Fibroblast of lung (primary cell): Measurements from ENCODE around the gene VWF. TPM values are rescaled to one million over a fixed set of nuclear protein-coding genes. Genes with fewer than 3 reads are reported as not detected.
"Not testable (repeated sequence)": the region's sequence is repeated elsewhere in the genome, so short reads cannot be mapped to it uniquely, and the experiment has no call there.

ENCODE experiments used
- DNase-seq, 2 donors: peaks; one replicate each; pipeline versions ENCODE4 v3.0.0 to v3.0.0-alpha.2; 2010; ENCODE audit warnings: low read depth in 2 of 2
- H2AFZ ChIP-seq: 2 replicates; pipeline ENCODE4 v1.5.1; 2012; ENCODE audit warnings: low read length, control low read depth, inconsistent platforms
- H3K27ac ChIP-seq: 2 replicates; pipeline ENCODE4 v1.5.1; 2011; ENCODE audit warnings: low read length, control low read depth; ENCODE audit not compliant: insufficient read depth
- H3K27me3 ChIP-seq: 2 replicates; pipeline ENCODE4 v1.5.1; 2011; ENCODE audit warnings: mild to moderate bottlenecking, low read length; ENCODE audit not compliant: control insufficient read depth, insufficient read depth
- H3K36me3 ChIP-seq: 2 replicates; pipeline ENCODE4 v1.5.1; 2011; ENCODE audit warnings: low read length; ENCODE audit not compliant: control insufficient read depth, insufficient read depth
- H3K4me1 ChIP-seq: 2 replicates; pipeline ENCODE4 v1.5.1; 2011; ENCODE audit warnings: low read length; ENCODE audit not compliant: control insufficient read depth, insufficient read depth; ENCODE audit errors: extremely low read depth
- H3K4me2 ChIP-seq: 2 replicates; pipeline ENCODE4 v1.5.1; 2011; ENCODE audit warnings: low read length, control low read depth; ENCODE audit not compliant: insufficient read depth; ENCODE audit errors: extremely low read depth
- H3K4me3 ChIP-seq, 4 experiments: fragments of 200-600 bp in 1 of 4; sonication (generic) in 1 of 4; replicated peaks in 1 of 4; 2 replicates each; pipeline ENCODE4 v1.5.1; 2011 to 2016; ENCODE audit warnings: low read length in 4 of 4, low read depth in 3 of 4, mild to moderate bottlenecking in 3 of 4, control low read depth in 2 of 4, inconsistent platforms in 1 of 4, mixed read lengths in 1 of 4; ENCODE audit not compliant: insufficient read depth in 1 of 4; ENCODE audit errors: control extremely low read depth in 1 of 4
- H3K79me2 ChIP-seq: 2 replicates; pipeline ENCODE4 v1.5.1; 2012; ENCODE audit warnings: mild to moderate bottlenecking, low read length, inconsistent platforms; ENCODE audit not compliant: control insufficient read depth, insufficient read depth
- H3K9ac ChIP-seq: 2 replicates; pipeline ENCODE4 v1.5.1; 2011; ENCODE audit warnings: mild to moderate bottlenecking, low read length, control low read depth; ENCODE audit not compliant: insufficient read depth
- H3K9me3 ChIP-seq: 2 replicates; pipeline ENCODE4 v1.5.1; 2012; ENCODE audit warnings: low read depth, low read length; ENCODE audit not compliant: control insufficient read depth, insufficient read depth
- H4K20me1 ChIP-seq: 2 replicates; pipeline ENCODE4 v1.5.1; 2011; ENCODE audit warnings: low read length; ENCODE audit not compliant: control insufficient read depth, insufficient read depth; ENCODE audit errors: extremely low read depth
- EZH2 ChIP-seq: IDR thresholded peaks from 2 replicates; pipeline ENCODE4 v1.5.1; 2012; ENCODE audit warnings: low read length, control low read depth, mild to moderate bottlenecking; ENCODE audit errors: missing control alignments
- polyA plus RNA-seq, 2 donors: library from polyadenylated mRNA; depleted of rRNA in 1 of 2; stranded (reverse) in 1 of 2; unstranded in 1 of 2; fragments of >200 nt; gene quantifications; 2 replicates each; pipeline ENCODE4 v1.2.1, GENCODE V29; 2011 to 2012; ENCODE audit warnings: missing spikeins in 1 of 2
- total RNA-seq: library from RNA; depleted of rRNA; stranded (reverse); fragments of >200 nt; gene quantifications from 2 replicates; pipeline ENCODE4 v1.2.1, GENCODE V29; 2014
- TF ChIP-seq, protein P1 (sequence below), 2 donors: IDR thresholded peaks in 1 of 2; conservative IDR thresholded peaks in 1 of 2; 1 replicate in 1 of 2; 2 replicates in 1 of 2; pipeline ENCODE4 v1.5.1; 2011 to 2012; ENCODE audit warnings: low read length in 2 of 2, control low read depth in 1 of 2, inconsistent platforms in 1 of 2, low read depth in 1 of 2, mild to moderate bottlenecking in 1 of 2

The VWF gene
- total and polyA plus RNA-seq, 2 donors (not counting 1 experiment from before 2014, with no cell fraction given), result 0.15 to 1.7 TPM

DNA sequence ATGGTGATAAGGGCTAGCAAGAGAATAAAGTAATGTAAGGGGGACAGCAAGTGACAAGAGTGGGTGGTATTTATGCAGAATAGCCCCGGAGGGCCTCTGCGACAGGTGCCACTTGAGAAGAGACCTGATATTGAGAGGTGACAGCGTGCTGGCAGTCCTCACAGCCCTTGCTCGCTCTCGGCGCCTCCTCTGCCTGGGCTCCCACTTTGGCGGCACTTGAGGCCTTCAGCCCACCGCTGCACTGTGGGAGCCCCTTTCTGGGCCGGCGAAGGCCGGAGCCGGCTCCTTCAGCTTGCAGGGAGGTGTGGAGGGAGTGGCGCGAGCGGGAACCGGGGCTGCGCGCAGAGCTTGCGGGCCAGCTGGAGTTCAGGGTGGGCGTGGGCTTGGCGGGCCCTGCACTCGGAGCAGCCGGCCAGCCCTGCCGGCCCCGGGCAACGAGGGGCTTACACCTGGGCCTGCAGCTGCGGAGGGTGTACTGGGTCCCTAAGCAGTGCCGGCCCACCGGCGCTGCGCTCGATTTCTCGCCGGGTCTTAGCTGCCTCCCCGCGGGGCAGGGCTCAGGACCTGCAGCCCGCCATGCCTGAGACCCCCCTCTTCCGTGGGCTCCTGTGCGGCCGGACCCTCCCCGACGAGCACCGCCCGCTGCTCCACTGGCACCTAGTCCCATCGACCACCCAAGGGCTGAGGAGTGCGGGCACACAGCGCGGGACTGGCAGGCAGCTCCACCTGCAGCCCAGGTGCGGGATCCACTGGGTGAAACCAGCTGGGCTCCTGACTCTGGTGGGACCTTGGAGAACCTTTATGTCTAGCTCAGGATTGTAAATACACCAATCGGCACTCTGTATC, 34.9 kb upstream of the VWF start:
- H3K36me3 ChIP-seq, H3K9ac ChIP-seq: not testable (repeated sequence)

DNA sequence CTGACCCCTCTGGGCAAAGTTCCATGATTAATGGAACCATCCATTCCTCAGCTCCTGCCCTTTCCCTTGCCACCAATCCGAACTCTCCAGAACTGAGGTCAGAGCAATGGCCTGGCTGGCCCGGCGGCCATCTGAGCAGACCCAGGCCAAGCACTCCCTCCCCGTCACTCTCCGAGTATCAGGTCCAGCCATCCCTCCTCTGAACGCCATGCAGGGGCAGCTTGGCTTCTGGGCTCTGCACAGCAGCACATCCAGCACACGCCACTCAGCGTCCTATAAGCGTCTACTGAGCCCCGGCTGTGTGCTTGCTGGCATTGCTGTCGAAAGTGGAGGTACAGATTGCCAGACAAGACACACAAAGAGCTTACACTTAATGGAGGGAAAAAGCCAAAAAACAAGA, 34.3 kb upstream of the VWF start:
- H3K36me3 ChIP-seq, result no peaks in the 10 kb centered on the region
- no peak overlapping the region for H3K4me2 ChIP-seq
- H2AFZ ChIP-seq, result no peak overlapping the region
- TF ChIP-seq, protein P1, sequence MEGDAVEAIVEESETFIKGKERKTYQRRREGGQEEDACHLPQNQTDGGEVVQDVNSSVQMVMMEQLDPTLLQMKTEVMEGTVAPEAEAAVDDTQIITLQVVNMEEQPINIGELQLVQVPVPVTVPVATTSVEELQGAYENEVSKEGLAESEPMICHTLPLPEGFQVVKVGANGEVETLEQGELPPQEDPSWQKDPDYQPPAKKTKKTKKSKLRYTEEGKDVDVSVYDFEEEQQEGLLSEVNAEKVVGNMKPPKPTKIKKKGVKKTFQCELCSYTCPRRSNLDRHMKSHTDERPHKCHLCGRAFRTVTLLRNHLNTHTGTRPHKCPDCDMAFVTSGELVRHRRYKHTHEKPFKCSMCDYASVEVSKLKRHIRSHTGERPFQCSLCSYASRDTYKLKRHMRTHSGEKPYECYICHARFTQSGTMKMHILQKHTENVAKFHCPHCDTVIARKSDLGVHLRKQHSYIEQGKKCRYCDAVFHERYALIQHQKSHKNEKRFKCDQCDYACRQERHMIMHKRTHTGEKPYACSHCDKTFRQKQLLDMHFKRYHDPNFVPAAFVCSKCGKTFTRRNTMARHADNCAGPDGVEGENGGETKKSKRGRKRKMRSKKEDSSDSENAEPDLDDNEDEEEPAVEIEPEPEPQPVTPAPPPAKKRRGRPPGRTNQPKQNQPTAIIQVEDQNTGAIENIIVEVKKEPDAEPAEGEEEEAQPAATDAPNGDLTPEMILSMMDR (conservative IDR thresholded peaks at IDR 0.05 in 1 of 2, IDR thresholded peaks at IDR 0.05 in 1 of 2; ENCODE audit: low read depth in 1 of 2, low read length in 2 of 2), result no peak
- no peak for TF ChIP-seq EZH2
- H3K4me3 ChIP-seq, result no peak overlapping the region
- no peaks in the 10 kb centered on the region for H3K27me3 ChIP-seq
- no peak overlapping the region for H3K27ac ChIP-seq
- no peaks in the 10 kb centered on the region for H4K20me1 ChIP-seq
- DNase-seq, result no peak
- H3K9ac ChIP-seq, result no peak overlapping the region
- H3K79me2 ChIP-seq, result no peaks in the 10 kb centered on the region
- no peaks in the 10 kb centered on the region for H3K9me3 ChIP-seq
- H3K4me1 ChIP-seq, result peaks cover 6% of the 10 kb centered on the region

More for the DNA sequence above, 34.9 kb upstream of the VWF start:
- not testable (repeated sequence) for H3K79me2 ChIP-seq, DNase-seq, H3K9me3 ChIP-seq, H3K4me1 ChIP-seq, H3K27me3 ChIP-seq, H2AFZ ChIP-seq, H3K4me2 ChIP-seq, H4K20me1 ChIP-seq, H3K4me3 ChIP-seq, H3K27ac ChIP-seq

DNA sequence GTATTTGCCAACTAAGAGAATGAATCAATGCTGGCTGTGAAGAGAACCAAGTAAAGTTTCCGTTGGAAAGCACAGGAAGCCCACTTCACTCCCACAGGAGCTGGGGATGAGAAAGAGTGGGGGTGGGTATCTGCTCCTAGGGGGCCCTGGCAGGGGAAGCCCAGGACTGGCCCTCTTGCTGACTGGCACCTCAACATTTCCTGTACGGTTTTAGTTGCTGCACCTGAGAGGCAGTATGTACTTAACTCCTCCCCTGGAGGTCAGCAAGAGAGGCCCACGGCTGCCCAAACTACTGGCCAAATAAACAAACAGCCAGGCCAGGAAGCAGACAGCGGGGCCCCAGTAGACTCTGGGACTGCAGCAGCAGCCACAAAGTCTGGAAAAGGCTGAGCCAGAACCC, 33.8 kb upstream of the VWF start:
- Histone ChIP-seq H3K9ac (no peak overlapping the region), H3K4me2 (no peak overlapping the region), H3K36me3 (no peaks in the 10 kb centered on the region), H3K27ac (no peak overlapping the region), H2AFZ (no peak overlapping the region), H3K4me3 (no peak overlapping the region), H3K79me2 (no peaks in the 10 kb centered on the region), H4K20me1 (no peaks in the 10 kb centered on the region), H3K9me3 (no peaks in the 10 kb centered on the region), H3K4me1 (peaks cover 6% of the 10 kb centered on the region), H3K27me3 (no peaks in the 10 kb centered on the region)
- TF ChIP-seq, protein P1 (conservative IDR thresholded peaks at IDR 0.05 in 1 of 2, IDR thresholded peaks at IDR 0.05 in 1 of 2; ENCODE audit: low read depth in 1 of 2, low read length in 2 of 2), result no peak
- TF ChIP-seq EZH2, result no peak
- DNase-seq, result no peak
